IPS-15b (cell line): ENCODE data around the gene RSPO4.

Experiments used
- H3K27me3 ChIP-seq: one replicate; pipeline ENCODE4 v1.6.1; 2013; ENCODE audit warnings: low read length; ENCODE audit not compliant: control insufficient read depth, insufficient read depth
- H3K36me3 ChIP-seq: one replicate; pipeline ENCODE4 v1.6.1; 2013; ENCODE audit warnings: low read length; ENCODE audit not compliant: control insufficient read depth, insufficient read depth
- H3K4me1 ChIP-seq: one replicate; pipeline ENCODE4 v1.6.1; 2013; ENCODE audit warnings: mild to moderate bottlenecking, low read length; ENCODE audit not compliant: control insufficient read depth, insufficient read depth
- H3K4me3 ChIP-seq: one replicate; pipeline ENCODE4 v1.5.1; 2013; ENCODE audit warnings: low read depth, low read length
- H3K9ac ChIP-seq: one replicate; pipeline ENCODE4 v1.6.1; 2013; ENCODE audit warnings: low read depth, mild to moderate bottlenecking, low read length
- H3K9me3 ChIP-seq: one replicate; pipeline ENCODE4 v1.6.1; 2013; ENCODE audit warnings: mild to moderate bottlenecking, low read length; ENCODE audit not compliant: control insufficient read depth, insufficient read depth

Gene RSPO4

GRCh38 chr20:926670-927069, 75.4 kb downstream of the RSPO4 start:
- Histone ChIP-seq H3K27me3 (no peaks in the 10 kb centered on the region), H3K4me3 (no peak overlapping the region), H3K9ac (no peak overlapping the region), H3K9me3 (peaks cover 3% of the 10 kb centered on the region), H3K36me3 (no peaks in the 10 kb centered on the region), H3K4me1 (no peaks in the 10 kb centered on the region)

GRCh38 chr20:925516-925915, 76.6 kb downstream of the RSPO4 start:
- Histone ChIP-seq H3K27me3 (no peaks in the 10 kb centered on the region), H3K4me1 (no peaks in the 10 kb centered on the region), H3K9me3 (no peaks in the 10 kb centered on the region), H3K9ac (no peak overlapping the region), H3K4me3 (no peak overlapping the region), H3K36me3 (no peaks in the 10 kb centered on the region)

- no peak overlapping the region for H3K9ac ChIP-seq
- H3K36me3 ChIP-seq: no peaks in the 10 kb centered on the region
- H3K4me1 ChIP-seq: no peaks in the 10 kb centered on the region
- no peaks in the 10 kb centered on the region for H3K9me3 ChIP-seq
- H3K27me3 ChIP-seq: no peaks in the 10 kb centered on the region
- no peak overlapping the region for H3K4me3 ChIP-seq
Observed at GRCh38 chr20:924639-925038, 77.5 kb downstream of the RSPO4 start.

- no peak overlapping the region for H3K9ac ChIP-seq
- no peaks in the 10 kb centered on the region for H3K27me3 ChIP-seq
- no peaks in the 10 kb centered on the region for H3K4me1 ChIP-seq
- H3K9me3 ChIP-seq: no peaks in the 10 kb centered on the region
- H3K36me3 ChIP-seq: no peaks in the 10 kb centered on the region
- H3K4me3 ChIP-seq: no peak overlapping the region
Observed at GRCh38 chr20:922781-923180, 79.3 kb downstream of the RSPO4 start.

- H3K9me3 ChIP-seq: no peaks in the 10 kb centered on the region
- no peak overlapping the region for H3K9ac ChIP-seq
- no peak overlapping the region for H3K4me3 ChIP-seq
- no peaks in the 10 kb centered on the region for H3K27me3 ChIP-seq
- H3K36me3 ChIP-seq: no peaks in the 10 kb centered on the region
- no peaks in the 10 kb centered on the region for H3K4me1 ChIP-seq
Observed at GRCh38 chr20:921068-921467, 81.0 kb downstream of the RSPO4 start.

- H3K36me3 ChIP-seq: no peaks in the 10 kb centered on the region
- peaks cover 3% of the 10 kb centered on the region for H3K27me3 ChIP-seq
- H3K9me3 ChIP-seq: no peaks in the 10 kb centered on the region
- H3K4me1 ChIP-seq: no peaks in the 10 kb centered on the region
- H3K9ac ChIP-seq: no peak overlapping the region
- H3K4me3 ChIP-seq: no peak overlapping the region
Observed at GRCh38 chr20:920311-920710, 81.8 kb downstream of the RSPO4 start.

- no peak overlapping the region for H3K4me3 ChIP-seq
- no peaks in the 10 kb centered on the region for H3K4me1 ChIP-seq
- H3K36me3 ChIP-seq: no peaks in the 10 kb centered on the region
- no peak overlapping the region for H3K9ac ChIP-seq
- H3K9me3 ChIP-seq: no peaks in the 10 kb centered on the region
- peaks cover 3% of the 10 kb centered on the region for H3K27me3 ChIP-seq
Observed at GRCh38 chr20:919491-919916, 82.6 kb downstream of the RSPO4 start.

GRCh38 chr20:917416-917815, 84.7 kb downstream of the RSPO4 start:
- Histone ChIP-seq H3K27me3 (peaks cover 3% of the 10 kb centered on the region), H3K9me3 (no peaks in the 10 kb centered on the region), H3K4me1 (no peaks in the 10 kb centered on the region), H3K9ac (no peak overlapping the region), H3K36me3 (no peaks in the 10 kb centered on the region), H3K4me3 (no peak overlapping the region)

GRCh38 chr20:916825-917224, 85.3 kb downstream of the RSPO4 start:
- no peaks in the 10 kb centered on the region for H3K4me1 ChIP-seq
- H3K36me3 ChIP-seq: no peaks in the 10 kb centered on the region
- peaks cover 3% of the 10 kb centered on the region for H3K27me3 ChIP-seq

GRCh38 chr20:916125-916799, 85.8 kb downstream of the RSPO4 start, which contains the start of gene ANGPT4:
TSS of gene ANGPT4 (minus strand) at chr20:916334. CDS start at chr20:916214, 120 bp downstream.
- H3K9me3 ChIP-seq: no peaks in the 10 kb centered on the region
- H3K4me3 ChIP-seq: no peak within 1 kb of the TSS
- H3K9ac ChIP-seq: no peak within 1 kb of the TSS
- H3K27me3 ChIP-seq: peaks cover 3% of the 10 kb centered on the region
- H3K4me1 ChIP-seq: no peaks in the 10 kb centered on the region
- H3K36me3 ChIP-seq: no peaks in the 10 kb centered on the region

More at GRCh38 chr20:916825-917224, 85.3 kb downstream of the RSPO4 start:
- Histone ChIP-seq H3K4me3 (no peak overlapping the region), H3K9ac (no peak overlapping the region), H3K9me3 (no peaks in the 10 kb centered on the region)

- H3K36me3 ChIP-seq: no peaks in the 10 kb centered on the region
- H3K4me1 ChIP-seq: no peaks in the 10 kb centered on the region
- no peaks in the 10 kb centered on the region for H3K9me3 ChIP-seq
- peaks cover 3% of the 10 kb centered on the region for H3K27me3 ChIP-seq
- H3K4me3 ChIP-seq: no peak overlapping the region
- no peak overlapping the region for H3K9ac ChIP-seq
Observed at GRCh38 chr20:914727-915498, 87.2 kb downstream of the RSPO4 start.

GRCh38 chr20:913306-913849, 88.7 kb downstream of the RSPO4 start:
- Histone ChIP-seq H3K9ac (no peak overlapping the region), H3K4me1 (no peaks in the 10 kb centered on the region), H3K27me3 (peaks cover 3% of the 10 kb centered on the region), H3K36me3 (no peaks in the 10 kb centered on the region), H3K9me3 (no peaks in the 10 kb centered on the region), H3K4me3 (no peak overlapping the region)
